ENCODE results near the gene SRGAP2B.
A peak's percentile ranks its signal among the peaks of the same experiment; 100 is the strongest.
"Not testable (repeated sequence)": the region's sequence is repeated elsewhere in the genome, so short reads cannot be mapped to it uniquely, and the experiment has no call there.

SRGAP2B gene

DNA sequence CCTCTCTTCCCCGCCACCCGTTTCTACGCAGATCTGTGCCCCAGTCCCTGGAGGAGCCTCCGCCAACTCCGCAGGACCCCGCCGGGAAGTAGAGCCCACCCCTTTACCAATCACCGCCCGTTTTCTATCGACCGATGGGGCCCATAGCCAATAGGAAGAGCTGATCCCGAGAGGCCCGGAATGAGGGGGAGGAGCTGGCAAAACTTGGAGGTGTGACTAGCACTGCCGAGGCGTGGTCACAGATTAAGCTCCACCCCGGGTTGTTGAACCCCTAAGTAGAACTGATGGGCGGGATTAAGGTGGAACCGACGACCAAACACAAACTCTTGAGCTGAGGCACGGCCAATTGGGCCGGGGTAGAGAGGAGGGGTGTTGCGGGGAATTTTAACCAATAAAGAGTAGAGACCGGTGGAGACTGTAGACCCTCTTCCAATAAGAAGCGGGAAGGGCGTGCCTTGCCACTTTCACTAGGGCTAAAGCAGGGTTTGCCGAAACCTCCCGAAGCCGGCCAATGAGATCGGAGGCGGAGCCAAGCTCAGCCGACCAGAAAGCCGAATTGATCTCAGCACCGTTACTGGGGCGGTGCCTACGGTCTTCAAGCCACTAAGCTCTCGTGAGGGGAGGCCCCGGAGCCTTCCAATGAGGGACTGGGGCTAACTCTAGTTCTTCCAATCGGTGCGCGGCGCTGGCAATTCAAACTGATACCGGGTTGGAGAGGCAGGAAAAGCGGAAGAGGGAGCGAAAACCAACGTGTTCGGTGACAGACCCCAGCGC is at the start of gene SRGAP2B, which contains the start of gene FAM72D:
SRGAP2B (minus strand) TSS at position 45 of the 774 bp plus-strand sequence. CDS start 2,427 bp downstream, outside the sequence.
FAM72D (plus strand) TSS at position 691 of the 774 bp plus-strand sequence. CDS start 874 bp downstream, outside the sequence.
- H3K4me3 ChIP-seq (replicated peaks; ENCODE audit: low read depth, low read length), result peak within 1 kb of the TSS; percentile 54
- H3K36me3 ChIP-seq (ENCODE audit: control insufficient read depth, insufficient read depth, low read length); DNase-seq (ENCODE audit: extremely low read depth, insufficient read length); H3K27me3 ChIP-seq (replicated peaks; ENCODE audit: control insufficient read depth, insufficient read depth, low read length): not testable (repeated sequence)

DNA sequence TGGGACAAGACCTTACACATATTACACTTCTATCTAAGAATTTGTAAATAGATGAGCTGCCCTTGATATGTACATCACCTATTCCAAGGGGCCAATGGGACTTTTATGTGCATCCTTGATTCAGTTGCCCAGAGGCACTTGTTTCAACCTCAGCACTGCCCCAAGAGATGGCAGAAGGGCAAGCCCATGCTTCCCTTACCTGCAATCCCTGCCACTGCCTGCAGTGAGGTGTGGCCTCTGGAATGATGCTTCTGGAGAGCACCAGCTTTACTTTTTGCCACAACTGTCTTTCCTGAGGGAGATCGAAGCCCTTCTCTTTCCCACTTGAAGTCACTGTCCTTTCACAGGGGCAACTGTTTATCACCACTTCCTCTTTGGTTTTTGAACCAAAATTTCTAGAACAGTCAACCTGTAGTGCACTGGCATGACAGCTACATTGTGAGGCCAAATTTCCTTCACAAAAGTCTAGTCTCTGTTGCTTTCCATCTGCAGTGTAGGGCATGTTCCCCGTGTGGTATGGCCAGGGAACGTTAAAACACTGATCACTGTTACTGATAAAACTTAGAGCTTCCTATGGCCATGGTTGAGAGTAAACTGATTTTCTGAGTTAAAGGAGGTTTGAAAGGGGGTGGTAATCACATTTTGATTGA is 49.3 kb upstream of the SRGAP2B start:
- H3K4me3 ChIP-seq (replicated peaks; ENCODE audit: low read depth, low read length); DNase-seq (ENCODE audit: extremely low read depth, insufficient read length); H3K27me3 ChIP-seq (replicated peaks; ENCODE audit: control insufficient read depth, insufficient read depth, low read length); H3K36me3 ChIP-seq (ENCODE audit: control insufficient read depth, insufficient read depth, low read length): not testable (repeated sequence)

DNA sequence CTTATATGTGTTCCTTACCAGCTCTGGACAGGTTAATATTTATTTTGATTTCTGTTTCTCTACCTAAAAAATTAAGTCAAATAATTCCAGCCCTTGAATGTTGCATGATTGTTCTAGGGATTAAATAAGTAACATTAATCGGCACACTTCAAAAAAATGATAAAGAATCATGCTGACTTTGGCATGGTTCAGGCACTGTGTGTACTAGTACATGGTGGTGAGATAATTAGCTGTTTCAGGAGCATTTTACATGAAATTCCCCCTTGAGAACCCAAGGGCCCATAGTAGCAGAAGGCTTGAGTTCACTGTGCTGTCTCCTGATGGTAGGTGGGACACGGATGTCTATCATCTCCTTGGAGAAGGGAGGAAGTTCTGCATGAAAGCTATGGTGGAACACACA is 45.4 kb upstream of the SRGAP2B start:
- not testable (repeated sequence) for H3K27me3 ChIP-seq (replicated peaks; ENCODE audit: control insufficient read depth, insufficient read depth, low read length); H3K36me3 ChIP-seq (ENCODE audit: control insufficient read depth, insufficient read depth, low read length); DNase-seq (ENCODE audit: extremely low read depth, insufficient read length); H3K4me3 ChIP-seq (replicated peaks; ENCODE audit: low read depth, low read length)

DNA sequence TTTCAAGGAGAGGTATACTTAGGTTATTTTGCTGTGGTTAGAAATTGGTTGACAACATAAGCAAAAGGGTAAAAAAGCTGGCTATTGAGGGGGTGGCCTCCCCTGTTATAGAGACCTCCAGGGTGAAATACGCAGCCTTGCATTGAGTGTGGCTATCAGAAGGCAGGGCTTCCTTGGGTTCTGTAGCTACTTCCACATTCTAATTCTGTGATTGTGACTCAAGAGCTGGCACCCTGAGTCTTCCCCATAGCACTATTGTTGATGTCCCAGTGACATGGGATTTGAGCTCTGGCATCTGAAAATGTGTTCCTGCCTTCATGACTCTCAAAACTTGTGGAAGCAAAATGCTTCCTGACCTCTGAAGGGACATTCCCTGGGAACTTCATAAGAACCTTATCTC is 39.3 kb upstream of the SRGAP2B start:
- not testable (repeated sequence) for H3K4me3 ChIP-seq (replicated peaks; ENCODE audit: low read depth, low read length); H3K36me3 ChIP-seq (ENCODE audit: control insufficient read depth, insufficient read depth, low read length); DNase-seq (ENCODE audit: extremely low read depth, insufficient read length); H3K27me3 ChIP-seq (replicated peaks; ENCODE audit: control insufficient read depth, insufficient read depth, low read length)

DNA sequence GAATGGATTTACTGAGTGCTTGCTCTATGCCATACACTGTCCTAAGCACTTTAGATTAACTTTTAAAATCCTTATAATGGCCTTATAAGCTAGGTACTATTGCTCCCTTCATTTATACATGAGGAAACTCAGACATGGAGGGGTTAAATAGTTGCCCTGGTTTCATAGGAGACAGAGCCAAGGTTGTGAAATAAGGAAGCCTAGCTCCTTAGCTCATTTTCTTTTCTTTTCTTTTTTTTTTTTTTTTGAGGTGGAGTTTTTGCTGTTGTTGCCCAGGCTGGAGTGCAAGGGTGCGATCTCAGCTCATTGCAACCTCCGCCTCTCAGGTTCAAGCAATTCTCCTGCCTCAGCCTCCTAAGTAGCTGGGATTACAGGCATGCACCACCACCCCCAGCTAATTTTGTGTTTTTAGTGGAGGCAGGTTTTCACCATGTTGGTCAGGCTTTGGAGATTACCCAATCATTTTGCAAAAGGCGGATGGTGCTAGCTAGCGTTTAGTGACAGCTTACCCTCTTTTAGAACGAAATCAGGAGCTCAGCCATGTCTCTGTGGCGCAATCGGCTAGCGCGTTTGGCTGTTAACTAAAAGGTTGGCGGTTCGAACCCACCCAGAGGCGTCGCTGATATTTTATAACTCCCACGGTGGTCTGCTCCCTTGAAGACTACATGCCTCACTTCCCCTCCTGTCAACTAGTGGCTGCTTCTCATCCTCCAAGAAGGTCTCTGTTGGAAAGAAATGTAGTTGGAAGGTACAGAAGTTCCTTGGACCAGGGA is 33.8 kb upstream of the SRGAP2B start:
- not testable (repeated sequence) for H3K27me3 ChIP-seq (replicated peaks; ENCODE audit: control insufficient read depth, insufficient read depth, low read length); H3K4me3 ChIP-seq (replicated peaks; ENCODE audit: low read depth, low read length); H3K36me3 ChIP-seq (ENCODE audit: control insufficient read depth, insufficient read depth, low read length); DNase-seq (ENCODE audit: extremely low read depth, insufficient read length)

DNA sequence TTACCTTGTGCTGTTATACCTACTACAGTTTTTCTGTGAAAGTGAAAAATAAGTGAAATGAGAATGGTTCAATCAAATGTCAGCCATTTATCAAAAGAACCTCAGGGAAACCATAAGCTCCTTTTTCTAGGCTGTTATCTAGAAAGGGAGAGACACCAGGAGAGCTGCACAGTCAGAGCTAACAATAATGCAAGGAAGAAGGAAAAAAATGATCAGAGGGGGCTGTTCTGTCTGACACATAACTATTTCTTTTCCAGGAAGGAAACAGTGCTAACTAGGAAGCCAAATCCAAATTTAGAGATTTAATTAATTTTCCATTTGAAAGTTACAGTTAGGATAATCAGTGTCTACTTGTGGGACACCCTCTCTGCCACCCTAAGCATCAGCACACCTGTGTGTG is 32.0 kb upstream of the SRGAP2B start:
- not testable (repeated sequence) for H3K36me3 ChIP-seq (ENCODE audit: control insufficient read depth, insufficient read depth, low read length); DNase-seq (ENCODE audit: extremely low read depth, insufficient read length); H3K4me3 ChIP-seq (replicated peaks; ENCODE audit: low read depth, low read length); H3K27me3 ChIP-seq (replicated peaks; ENCODE audit: control insufficient read depth, insufficient read depth, low read length)

DNA sequence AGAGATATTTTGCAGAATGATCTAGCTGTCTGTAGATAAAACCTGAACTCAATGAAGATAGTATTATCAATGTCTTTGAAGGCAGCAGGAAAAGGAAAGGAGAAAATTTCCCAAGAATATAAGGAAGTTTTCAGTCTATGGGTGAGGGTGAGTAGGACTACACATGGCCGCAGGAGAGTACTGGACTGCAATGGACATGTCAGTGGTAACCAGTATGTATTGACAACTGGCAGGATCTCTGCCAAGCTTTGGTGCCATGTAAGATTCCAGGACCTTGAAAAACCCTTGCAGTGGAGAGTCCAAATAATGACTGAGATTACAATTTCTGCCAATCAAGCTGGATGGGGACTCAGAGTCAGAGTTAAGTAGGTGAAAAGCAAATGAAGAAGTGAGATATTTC is 30.0 kb upstream of the SRGAP2B start:
- not testable (repeated sequence) for H3K36me3 ChIP-seq (ENCODE audit: control insufficient read depth, insufficient read depth, low read length); H3K4me3 ChIP-seq (replicated peaks; ENCODE audit: low read depth, low read length); DNase-seq (ENCODE audit: extremely low read depth, insufficient read length); H3K27me3 ChIP-seq (replicated peaks; ENCODE audit: control insufficient read depth, insufficient read depth, low read length)

DNA sequence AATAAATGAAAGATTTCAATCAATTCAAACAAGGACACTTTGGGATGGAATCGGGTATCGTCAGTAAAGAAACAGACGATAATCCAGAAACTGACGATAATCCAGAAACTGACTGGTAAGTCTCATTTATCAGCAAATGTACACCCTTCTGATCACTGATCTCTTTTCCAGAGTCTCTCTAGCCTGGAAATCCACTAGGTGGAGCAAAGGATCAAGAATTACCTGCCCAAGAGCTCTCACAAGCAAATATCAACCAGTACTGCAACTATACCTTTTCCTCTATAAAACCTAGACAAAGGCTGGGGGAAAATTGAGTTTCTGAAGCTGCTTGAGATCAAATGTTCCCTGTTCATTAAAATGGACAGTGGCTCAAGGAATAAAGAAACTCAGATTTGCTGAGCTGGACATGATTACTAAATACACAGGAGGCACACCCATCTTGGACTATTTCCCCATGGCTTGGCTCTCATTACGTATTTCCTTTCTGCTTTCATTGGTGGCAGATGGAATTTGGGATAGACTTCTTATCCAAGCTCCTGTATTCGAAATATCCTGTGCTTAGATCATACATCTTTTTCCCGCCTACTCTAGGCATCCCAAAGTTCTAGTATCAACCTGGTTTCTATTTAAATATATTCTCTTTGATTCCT is 29.0 kb upstream of the SRGAP2B start:
- H3K36me3 ChIP-seq (ENCODE audit: control insufficient read depth, insufficient read depth, low read length); DNase-seq (ENCODE audit: extremely low read depth, insufficient read length); H3K27me3 ChIP-seq (replicated peaks; ENCODE audit: control insufficient read depth, insufficient read depth, low read length); H3K4me3 ChIP-seq (replicated peaks; ENCODE audit: low read depth, low read length): not testable (repeated sequence)

DNA sequence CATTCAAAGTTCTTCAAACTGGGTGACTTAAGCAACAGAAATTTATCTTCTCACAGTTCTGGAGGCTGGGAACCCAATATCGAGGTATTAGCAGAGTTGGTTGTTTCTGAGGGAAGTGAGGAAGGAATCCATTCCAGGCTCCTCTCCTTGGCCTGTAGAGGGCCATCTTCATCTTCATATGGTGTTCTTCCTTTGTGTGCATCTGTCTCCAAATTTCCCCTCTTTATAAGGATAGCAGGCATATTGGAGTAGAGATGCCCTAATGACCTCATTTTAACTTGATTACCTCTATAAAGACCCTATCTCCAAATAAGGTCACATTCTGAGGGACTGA is 27.9 kb upstream of the SRGAP2B start:
- not testable (repeated sequence) for H3K27me3 ChIP-seq (replicated peaks; ENCODE audit: control insufficient read depth, insufficient read depth, low read length); H3K4me3 ChIP-seq (replicated peaks; ENCODE audit: low read depth, low read length); H3K36me3 ChIP-seq (ENCODE audit: control insufficient read depth, insufficient read depth, low read length); DNase-seq (ENCODE audit: extremely low read depth, insufficient read length)

DNA sequence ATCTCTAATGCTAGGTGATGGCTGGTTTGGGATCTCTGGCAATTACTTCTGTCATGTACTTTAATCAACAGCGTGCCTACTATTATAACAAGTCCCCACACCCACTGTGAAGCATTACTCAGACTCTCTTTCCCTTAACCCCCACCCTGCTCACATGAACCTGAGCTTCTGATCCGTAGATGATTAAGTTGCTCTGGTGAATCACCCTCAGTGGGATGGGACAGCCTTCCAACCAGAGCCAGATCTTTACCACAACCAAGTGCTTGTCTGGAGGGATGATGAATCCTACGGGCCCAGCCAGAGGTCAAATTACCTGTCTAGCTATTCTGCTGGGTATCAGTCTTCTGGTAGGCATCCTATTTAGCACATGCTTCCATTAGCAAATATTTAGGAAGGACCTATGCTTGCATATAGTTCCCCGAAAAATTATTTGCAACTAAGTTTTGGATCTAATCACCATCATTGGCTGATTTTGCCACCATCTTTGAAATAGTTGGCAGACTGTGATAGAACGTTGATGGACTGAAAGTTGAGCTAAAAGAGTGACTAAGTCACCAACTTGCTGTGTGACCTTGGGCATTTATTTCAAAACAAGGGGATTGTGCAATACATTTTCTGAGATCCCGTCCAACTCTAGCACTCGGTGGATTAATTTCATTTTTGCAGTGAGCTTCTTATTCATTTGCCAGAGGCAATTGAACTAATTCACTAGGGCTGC is 27.4 kb upstream of the SRGAP2B start:
- not testable (repeated sequence) for H3K4me3 ChIP-seq (replicated peaks; ENCODE audit: low read depth, low read length); DNase-seq (ENCODE audit: extremely low read depth, insufficient read length); H3K36me3 ChIP-seq (ENCODE audit: control insufficient read depth, insufficient read depth, low read length); H3K27me3 ChIP-seq (replicated peaks; ENCODE audit: control insufficient read depth, insufficient read depth, low read length)

DNA sequence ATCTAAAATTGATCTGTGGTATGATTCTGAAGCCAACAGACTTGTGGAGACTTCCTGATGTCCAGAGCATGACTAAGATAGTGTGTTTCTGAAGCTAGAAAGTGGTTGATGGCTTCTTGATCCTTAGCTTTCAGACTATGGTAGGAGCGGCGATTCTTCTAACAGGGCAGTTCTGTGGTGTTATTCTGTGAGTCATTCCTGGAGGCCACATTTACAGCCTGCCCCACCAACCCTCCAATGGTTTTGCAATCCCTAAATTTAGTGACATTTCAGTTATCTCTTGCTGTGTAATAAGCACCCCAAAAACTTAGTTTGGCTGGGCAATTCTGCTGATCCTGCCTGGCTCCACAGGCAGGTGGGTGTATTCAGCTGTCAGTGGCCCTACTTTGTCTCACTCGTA is 24.7 kb upstream of the SRGAP2B start:
- DNase-seq (ENCODE audit: extremely low read depth, insufficient read length); H3K36me3 ChIP-seq (ENCODE audit: control insufficient read depth, insufficient read depth, low read length); H3K27me3 ChIP-seq (replicated peaks; ENCODE audit: control insufficient read depth, insufficient read depth, low read length); H3K4me3 ChIP-seq (replicated peaks; ENCODE audit: low read depth, low read length): not testable (repeated sequence)

DNA sequence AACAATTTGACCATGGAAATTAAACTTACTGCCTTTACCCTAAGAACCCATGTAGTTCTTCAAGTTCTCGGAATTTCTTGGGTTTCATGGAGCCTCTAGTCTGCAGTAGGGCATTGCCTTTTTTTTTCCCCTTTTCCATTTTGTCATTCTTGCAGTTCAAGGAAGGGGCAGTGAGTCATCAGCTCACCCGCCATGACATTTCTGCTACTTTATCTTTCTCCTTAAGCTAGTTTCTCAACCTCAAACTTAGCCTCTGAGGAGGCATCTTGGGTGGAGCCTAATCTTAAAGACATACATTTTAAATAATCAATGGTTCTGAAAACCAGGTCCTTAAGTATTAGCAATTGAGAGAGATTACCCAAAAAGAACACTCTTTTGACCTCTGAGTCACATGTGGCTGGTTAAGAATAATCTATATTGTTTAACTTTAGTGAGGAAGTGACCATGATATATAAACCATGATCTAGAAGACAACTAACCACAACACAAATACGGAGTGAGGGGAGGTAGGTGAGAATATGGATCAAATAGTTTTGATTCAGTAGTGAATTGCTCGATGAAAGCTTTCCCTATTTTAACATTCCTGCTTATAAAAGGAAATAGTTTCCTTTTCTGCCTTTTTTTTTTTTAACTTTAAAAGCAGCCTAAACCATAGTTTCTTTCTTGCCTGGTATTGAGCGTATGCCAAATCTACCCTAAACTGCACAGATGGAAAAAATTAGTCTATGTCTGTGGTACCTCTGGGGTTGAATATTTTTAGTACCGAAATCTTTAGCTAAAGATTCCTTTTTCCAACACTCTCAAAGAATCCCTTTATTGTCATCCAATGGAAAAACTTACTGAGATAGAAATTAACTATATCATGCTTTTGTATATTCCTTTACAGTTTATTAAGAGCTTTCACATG is 20.7 kb upstream of the SRGAP2B start:
- not testable (repeated sequence) for H3K27me3 ChIP-seq (replicated peaks; ENCODE audit: control insufficient read depth, insufficient read depth, low read length); DNase-seq (ENCODE audit: extremely low read depth, insufficient read length); H3K4me3 ChIP-seq (replicated peaks; ENCODE audit: low read depth, low read length); H3K36me3 ChIP-seq (ENCODE audit: control insufficient read depth, insufficient read depth, low read length)

Measured in GM06990 (cell line).